MM.1S (cell line): ENCODE results near the gene ZNF248.

Experiments used
- DNase-seq: peaks from one replicate; pipeline ENCODE4 v3.0.0-alpha.2; 2015
- H2AFZ ChIP-seq: fragments of 300-600 bp; sonication (generic); 2 replicates; pipeline ENCODE4 v1.6.0; 2016; ENCODE audit warnings: antibody characterized with exemption, low read length
- H3F3A ChIP-seq: fragments of 300-600 bp; sonication (generic); 2 replicates; pipeline ENCODE4 v1.6.1; 2016; ENCODE audit warnings: mild to moderate bottlenecking, antibody characterized with exemption, low read length, moderate library complexity, mixed read lengths; ENCODE audit not compliant: insufficient read depth
- H3K27ac ChIP-seq: fragments of 300-600 bp; sonication (generic); 2 replicates; pipeline ENCODE4 v1.5.1; 2016; ENCODE audit warnings: mild to moderate bottlenecking, low read length
- H3K27me3 ChIP-seq: fragments of 300-600 bp; sonication (generic); replicated peaks from 2 replicates; pipeline ENCODE4 v1.6.0; 2016; ENCODE audit warnings: low read length; ENCODE audit not compliant: insufficient read depth
- H3K36me3 ChIP-seq: fragments of 300-600 bp; sonication (generic); replicated peaks from 2 replicates; pipeline ENCODE4 v1.6.1; 2016; ENCODE audit warnings: mild to moderate bottlenecking, low read length, mixed read lengths; ENCODE audit not compliant: insufficient read depth
- H3K4me1 ChIP-seq: fragments of 300-600 bp; sonication (generic); 2 replicates; pipeline ENCODE4 v1.6.1; 2016; ENCODE audit warnings: low read length, mixed read lengths
- H3K4me2 ChIP-seq: fragments of 300-600 bp; sonication (generic); 2 replicates; pipeline ENCODE4 v1.6.0; 2016; ENCODE audit warnings: low read depth, low read length
- H3K4me3 ChIP-seq: fragments of 300-600 bp; sonication (generic); 2 replicates; pipeline ENCODE4 v1.5.1; 2016; ENCODE audit warnings: low read length, mixed read lengths
- H3K79me2 ChIP-seq: fragments of 300-600 bp; sonication (generic); 2 replicates; pipeline ENCODE4 v1.6.1; 2016; ENCODE audit warnings: mixed run types, low read length, mixed read lengths
- H3K9ac ChIP-seq: fragments of 300-600 bp; sonication (generic); 2 replicates; pipeline ENCODE4 v1.6.1; 2016; ENCODE audit warnings: low read length, mixed read lengths
- H3K9me2 ChIP-seq: fragments of 300-600 bp; sonication (generic); replicated peaks from 2 replicates; pipeline ENCODE4 v1.6.1; 2016; ENCODE audit warnings: mild to moderate bottlenecking, low read length, mixed read lengths; ENCODE audit not compliant: insufficient read depth
- H3K9me3 ChIP-seq: fragments of 300-600 bp; sonication (generic); replicated peaks from 2 replicates; pipeline ENCODE4 v1.6.1; 2016; ENCODE audit warnings: mild to moderate bottlenecking, low read length, mixed read lengths; ENCODE audit not compliant: insufficient read depth
- H4K20me1 ChIP-seq: fragments of 300-600 bp; sonication (generic); 2 replicates; pipeline ENCODE4 v1.6.1; 2016; ENCODE audit warnings: mild to moderate bottlenecking, low read length, moderate library complexity, mixed read lengths; ENCODE audit not compliant: insufficient read depth
- CTCF ChIP-seq: fragments of 300-600 bp; sonication (generic); IDR thresholded peaks from 2 replicates; pipeline ENCODE4 v1.5.1; 2016; ENCODE audit warnings: antibody characterized with exemption, low read length, mixed read lengths
- EZH2 ChIP-seq: fragments of 300-600 bp; sonication (generic); optimal IDR thresholded peaks from 2 replicates; pipeline ENCODE3; 2017; ENCODE audit warnings: low read depth, mild to moderate bottlenecking, antibody characterized with exemption, low read length, mixed read lengths
- EZH2phosphoT487 ChIP-seq: fragments of 300-600 bp; sonication (generic); IDR thresholded peaks from 2 replicates; pipeline ENCODE4 v1.6.1; 2018; ENCODE audit warnings: antibody characterized with exemption, low read length

Gene ZNF248

DNA sequence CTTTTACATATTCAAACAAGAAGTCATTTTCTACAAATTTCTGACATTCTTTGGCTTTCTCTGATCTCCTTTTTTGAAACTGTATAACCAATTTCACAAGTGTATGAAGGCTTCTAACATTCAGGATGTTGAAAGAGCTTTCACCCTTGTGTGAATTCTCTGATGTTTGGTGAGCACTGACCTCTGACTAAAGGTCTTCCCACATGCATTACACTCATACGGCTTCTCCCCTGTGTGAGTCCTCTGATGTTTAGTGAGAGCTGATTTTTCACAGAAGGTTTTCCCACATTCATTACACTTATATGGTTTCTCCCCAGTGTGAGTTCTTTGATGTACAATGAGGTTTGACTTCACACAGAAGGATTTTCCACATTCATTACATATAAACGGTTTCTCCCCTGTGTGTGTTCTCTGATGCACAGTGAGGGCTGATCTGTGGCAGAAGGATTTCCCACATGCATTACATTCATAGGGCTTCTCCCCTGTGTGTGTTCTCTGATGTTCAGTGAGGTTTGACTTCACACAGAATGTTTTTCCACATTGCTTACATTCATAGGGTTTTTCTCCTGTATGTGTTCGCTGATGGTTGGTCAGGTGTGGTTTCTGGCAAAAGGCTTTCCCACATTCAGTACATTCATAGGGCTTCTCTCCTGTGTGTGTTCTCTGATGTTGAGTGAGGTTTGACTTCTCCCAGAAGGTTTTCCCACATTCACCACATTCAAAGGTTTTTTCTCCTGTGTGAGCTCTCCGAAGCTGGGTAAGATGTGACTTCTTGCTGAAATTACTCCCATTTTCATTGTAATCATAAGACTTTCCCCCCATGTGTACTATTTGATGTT, 25.7 kb downstream of the ZNF248 start:
- Histone ChIP-seq H3K4me2 (no peak overlapping the region), H3K9me2 (no peaks in the 10 kb centered on the region), H3K27ac (no peak overlapping the region), H3K9me3 (no peaks in the 10 kb centered on the region; the same call in 1 of the 2 replicates), H3F3A (no peaks in the 10 kb centered on the region), H3K27me3 (no peaks in the 10 kb centered on the region), H3K36me3 (peaks cover 17% of the 10 kb centered on the region; the same call in 1 of the 2 replicates), H2AFZ (no peak overlapping the region), H4K20me1 (no peaks in the 10 kb centered on the region), H3K79me2 (no peaks in the 10 kb centered on the region), H3K4me1 (no peaks in the 10 kb centered on the region), H3K9ac (no peak overlapping the region), H3K4me3 (no peak overlapping the region)
- no peak for TF ChIP-seq EZH2
- no peak for TF ChIP-seq EZH2phosphoT487
- no peak for TF ChIP-seq CTCF
- DNase-seq: no peak

DNA sequence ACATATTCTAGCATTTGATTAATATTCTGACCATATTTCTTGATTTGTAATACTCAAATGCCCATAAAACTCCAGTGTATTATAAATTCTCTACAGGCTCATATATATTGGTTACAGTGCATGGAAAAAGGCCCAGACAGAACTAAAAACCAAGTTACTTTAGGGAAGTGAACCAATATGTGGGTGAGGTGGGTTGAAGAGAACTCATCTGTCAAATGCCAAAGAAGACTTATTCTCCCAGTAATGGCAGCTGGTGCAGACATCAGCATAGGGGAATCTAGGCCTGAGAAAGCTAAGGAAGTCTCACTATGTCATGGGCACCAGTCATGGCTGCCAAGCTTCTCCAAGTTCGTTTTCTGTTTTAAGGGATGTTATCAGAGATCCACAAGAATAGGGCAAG, 30.6 kb downstream of the ZNF248 start:
- no peaks in the 10 kb centered on the region for H3F3A ChIP-seq
- H3K27me3 ChIP-seq: no peaks in the 10 kb centered on the region
- H3K9me2 ChIP-seq: no peaks in the 10 kb centered on the region
- H3K36me3 ChIP-seq: 0 out of 2 replicates have a peak, but pooled peaks cover 4% of the 10 kb centered on the region
- no peaks in the 10 kb centered on the region for H3K9me3 ChIP-seq
- no peak overlapping the region for H3K4me3 ChIP-seq
- H3K79me2 ChIP-seq: no peaks in the 10 kb centered on the region
- H3K4me1 ChIP-seq: no peaks in the 10 kb centered on the region
- no peak overlapping the region for H2AFZ ChIP-seq
- H4K20me1 ChIP-seq: no peaks in the 10 kb centered on the region
- H3K4me2 ChIP-seq: no peak overlapping the region
- TF ChIP-seq EZH2phosphoT487 (no peak), CTCF (no peak), EZH2 (no peak)
- no peak overlapping the region for H3K9ac ChIP-seq
- H3K27ac ChIP-seq: no peak overlapping the region
- no peak for DNase-seq

GRCh38 chr10:37821237-37821636, 36.2 kb downstream of the ZNF248 start:
- TF ChIP-seq CTCF (no peak), EZH2phosphoT487 (no peak), EZH2 (no peak)
- H3K9me3 ChIP-seq: no peaks in the 10 kb centered on the region
- no peaks in the 10 kb centered on the region for H3K4me1 ChIP-seq
- DNase-seq: no peak
- no peaks in the 10 kb centered on the region for H3K9me2 ChIP-seq
- H3K4me3 ChIP-seq: no peak overlapping the region
- H3K36me3 ChIP-seq: no peaks in the 10 kb centered on the region
- H3K4me2 ChIP-seq: no peak overlapping the region
- H3K9ac ChIP-seq: no peak overlapping the region
- no peaks in the 10 kb centered on the region for H3K79me2 ChIP-seq
- no peaks in the 10 kb centered on the region for H3F3A ChIP-seq
- H4K20me1 ChIP-seq: no peaks in the 10 kb centered on the region
- no peak overlapping the region for H3K27ac ChIP-seq
- H2AFZ ChIP-seq: no peak overlapping the region
- H3K27me3 ChIP-seq: no peaks in the 10 kb centered on the region
